Aorta (tissue), 5 donors: Measurements from ENCODE around the gene PRSS53. TPM values are rescaled to one million over a fixed set of nuclear protein-coding genes. Genes with fewer than 3 reads are reported as not detected.

Experiments
- ATAC-seq: fragments of 200-7000 bp; cut with Tn5 transposase; one replicate; pipeline ENCODE4 v1.9.1; 2022; ENCODE audit warnings: moderate library complexity; ENCODE audit not compliant: low FRiP score
- DNase-seq, 2 donors: peaks; one replicate each; pipeline ENCODE4 v3.0.0-alpha.2; 2020
- H3K27ac ChIP-seq, 2 donors: one replicate each; pipeline ENCODE4 v1.5.1; 2013; ENCODE audit warnings: low read length in 2 of 2, mild to moderate bottlenecking in 2 of 2, moderate library complexity in 2 of 2, control low read depth in 1 of 2, inconsistent platforms in 1 of 2, low read depth in 1 of 2
- H3K27me3 ChIP-seq, 2 donors: one replicate each; pipeline ENCODE4 v1.6.1; 2013; ENCODE audit warnings: control low read depth in 1 of 2, low read length in 1 of 2, mild to moderate bottlenecking in 1 of 2, moderate library complexity in 1 of 2; ENCODE audit not compliant: insufficient read depth in 2 of 2, control insufficient read depth in 1 of 2
- H3K36me3 ChIP-seq, 2 donors: one replicate each; pipeline ENCODE4 v1.6.1; 2013; ENCODE audit warnings: control low read depth in 1 of 2, low read length in 1 of 2, mild to moderate bottlenecking in 1 of 2; ENCODE audit not compliant: insufficient read depth in 2 of 2, control insufficient read depth in 1 of 2
- H3K4me1 ChIP-seq, 2 donors: one replicate each; pipeline ENCODE4 v1.6.1; 2013; ENCODE audit warnings: low read length in 2 of 2, control low read depth in 1 of 2, mild to moderate bottlenecking in 1 of 2, moderate library complexity in 1 of 2; ENCODE audit not compliant: insufficient read depth in 2 of 2, control insufficient read depth in 1 of 2
- H3K4me3 ChIP-seq, 2 donors: one replicate each; pipeline ENCODE4 v1.5.1; 2013; ENCODE audit warnings: low read length in 2 of 2, control low read depth in 1 of 2, mild to moderate bottlenecking in 1 of 2
- H3K9me3 ChIP-seq: one replicate; pipeline ENCODE4 v1.6.1; 2013; ENCODE audit warnings: mild to moderate bottlenecking, low read length; ENCODE audit not compliant: control insufficient read depth
- WGBS, 2 donors: extraction: QIAGEN DNeasy Blood & Tissue Kit; methylation state at CpG; one replicate each; pipeline ENCODE4 v1.1.7; 2013; 5-methylcytosine and 5-hydroxymethylcytosine counted together
- intact Hi-C, 2 donors: fragments of 100-400 bp; cut with DNase I; formaldehyde crosslinking; loops; one replicate each; pipeline versions ENCODE4 v1.14.2 to v1.15.0; 2022
- polyA plus RNA-seq, 2 donors: library from polyadenylated mRNA; stranded (reverse); fragments of 200-250 nt; gene quantifications; one replicate each; pipeline ENCODE4 v1.2.3, GENCODE V29; 2013
- total RNA-seq, 2 donors: library from RNA; stranded (reverse); fragmentation: NEBNext Ultra II Directional; extraction: Animal tissue kit (Norgen Biotek cat#: 25700); gene quantifications; one replicate each; pipeline ENCODE4 v1.2.1, GENCODE V29; 2021
- donor health status: healthy with polysubstance abuse.
- donor health status: Bipolar disorder and iron deficiency.
- donor health status: DM: no; HTN: no; CAD: no.
- donor health status: DM: no; HTN: no; CAD: no.
- donor health status: DM: yes; HTN: yes; CAD: no.

PRSS53 gene
- total and polyA plus RNA-seq, 4 donors = 2.4 to 12.9 (median 4.8) TPM

GRCh38 chr16:31089199-31089598, 456 bp upstream of the PRSS53 start:
- WGBS, 2 donors = 94 to 97% methylated on average over 8 of the region's 8 CpGs
- intact Hi-C loops = no loop called here
- no peak for ATAC-seq

GRCh38 chr16:31087971-31088370, 772 bp downstream of the PRSS53 start:
- intact Hi-C loops = no loop called here
- H3K36me3 ChIP-seq = no peaks in the 10 kb centered on the region

More at GRCh38 chr16:31089199-31089598, 456 bp upstream of the PRSS53 start:
- Histone ChIP-seq H3K4me1 (no peaks in the 10 kb centered on the region), H3K4me3 (no peak overlapping the region), H3K27me3 (no peaks in the 10 kb centered on the region), H3K36me3 (no peaks in the 10 kb centered on the region), H3K9me3 (no peaks in the 10 kb centered on the region), H3K27ac (no peak overlapping the region)
- no peak for DNase-seq

GRCh38 chr16:31087481-31087880, 1.3 kb downstream of the PRSS53 start:
- Histone ChIP-seq H3K4me1 (no peaks in the 10 kb centered on the region), H3K27ac (no peak overlapping the region), H3K36me3 (no peaks in the 10 kb centered on the region), H3K9me3 (no peaks in the 10 kb centered on the region), H3K4me3 (no peak overlapping the region), H3K27me3 (no peaks in the 10 kb centered on the region)
- 84 to 87% methylated on average over 8 of the region's 8 CpGs for WGBS, 2 donors
- DNase-seq (no peak), ATAC-seq (no peak)
- intact Hi-C loops = no loop called here

More at GRCh38 chr16:31087971-31088370, 772 bp downstream of the PRSS53 start:
- DNase-seq (no peak), ATAC-seq (no peak)
- H3K27ac ChIP-seq = no peak overlapping the region
- H3K4me1 ChIP-seq = no peaks in the 10 kb centered on the region
- H3K9me3 ChIP-seq = no peaks in the 10 kb centered on the region
- WGBS, 2 donors = 69 to 74% methylated on average over 5 of the region's 5 CpGs
- H3K4me3 ChIP-seq = no peak overlapping the region
- no peaks in the 10 kb centered on the region for H3K27me3 ChIP-seq

- H3K4me1 ChIP-seq = no peaks in the 10 kb centered on the region
- no peaks in the 10 kb centered on the region for H3K36me3 ChIP-seq
- DNase-seq = no peak
- WGBS, 2 donors = 84 to 94% methylated on average over 6 of the region's 6 CpGs
- ATAC-seq = no peak
- H3K9me3 ChIP-seq = no peaks in the 10 kb centered on the region
- H3K27ac ChIP-seq = no peak overlapping the region
- intact Hi-C loops = no loop called here
- H3K4me3 ChIP-seq = no peak overlapping the region
- H3K27me3 ChIP-seq = no peaks in the 10 kb centered on the region
These were observed 2.2 kb downstream of the PRSS53 start for GRCh38 chr16:31086629-31086906.

GRCh38 chr16:31085873-31086628, 2.7 kb downstream of the PRSS53 start:
- Histone ChIP-seq H3K4me3 (no peak overlapping the region), H3K9me3 (no peaks in the 10 kb centered on the region), H3K27me3 (no peaks in the 10 kb centered on the region), H3K27ac (no peak overlapping the region), H3K36me3 (no peaks in the 10 kb centered on the region), H3K4me1 (no peaks in the 10 kb centered on the region)
- no peak for ATAC-seq
- intact Hi-C loops = no loop called here
- 78 to 83% methylated on average over 18 of the region's 18 CpGs for WGBS, 2 donors
- peak in 1 of 2 donors; percentile 73 for DNase-seq

GRCh38 chr16:31085411-31085810, 3.3 kb downstream of the PRSS53 start:
- Histone ChIP-seq H3K27me3 (no peaks in the 10 kb centered on the region), H3K4me3 (no peak overlapping the region), H3K27ac (no peak overlapping the region), H3K36me3 (no peaks in the 10 kb centered on the region), H3K9me3 (no peaks in the 10 kb centered on the region), H3K4me1 (no peaks in the 10 kb centered on the region)
- intact Hi-C loops = no loop called here
- ATAC-seq = no peak
- WGBS, 2 donors = 72% methylated on average over 8 of the region's 8 CpGs
- no peak for DNase-seq

- intact Hi-C loops = no loop called here
- no peak overlapping the region for H3K4me3 ChIP-seq
- no peaks in the 10 kb centered on the region for H3K4me1 ChIP-seq
- H3K27ac ChIP-seq = no peak overlapping the region
- H3K36me3 ChIP-seq = peaks cover 0 to 3% of the 10 kb centered on the region in 2 donors
- no peaks in the 10 kb centered on the region for H3K9me3 ChIP-seq
- ATAC-seq = no peak
- 80 to 84% methylated on average over 14 to 16 of the region's 16 CpGs for WGBS, 2 donors
- H3K27me3 ChIP-seq = no peaks in the 10 kb centered on the region
- DNase-seq = peak in 1 of 2 donors; percentile 76
These were observed 4.0 kb downstream of the PRSS53 start for GRCh38 chr16:31084584-31085302.

GRCh38 chr16:31083981-31084380, 4.8 kb downstream of the PRSS53 start:
- H3K4me3 ChIP-seq = no peak overlapping the region
- no peaks in the 10 kb centered on the region for H3K9me3 ChIP-seq
- H3K4me1 ChIP-seq = no peaks in the 10 kb centered on the region
- no peaks in the 10 kb centered on the region for H3K27me3 ChIP-seq
- intact Hi-C loops = no loop called here
- no peak overlapping the region for H3K27ac ChIP-seq
- peak in 1 of 2 donors; percentile 69 for DNase-seq
- H3K36me3 ChIP-seq = peaks cover 0 to 3% of the 10 kb centered on the region in 2 donors
- 65 to 69% methylated on average over 13 of the region's 13 CpGs for WGBS, 2 donors
- no peak for ATAC-seq

GRCh38 chr16:31083556-31083955, 5.2 kb downstream of the PRSS53 start:
- Histone ChIP-seq H3K36me3 (peaks cover 0 to 3% of the 10 kb centered on the region in 2 donors), H3K4me3 (no peak overlapping the region), H3K27ac (no peak overlapping the region), H3K9me3 (no peaks in the 10 kb centered on the region), H3K27me3 (no peaks in the 10 kb centered on the region), H3K4me1 (no peaks in the 10 kb centered on the region)
- no peak for DNase-seq
- intact Hi-C loops = no loop called here
- 66 to 71% methylated on average over 5 of the region's 5 CpGs for WGBS, 2 donors
- ATAC-seq = no peak
